ENCODE results near the gene LAG3.

Gene LAG3

GRCh38 chr12:6753772-6754356 is 18.5 kb upstream of the LAG3 start:
- DNase-seq: no peak

- DNase-seq: no peak
These were observed 17.9 kb upstream of the LAG3 start for GRCh38 chr12:6754411-6754810.

GRCh38 chr12:6757028-6757690 is 15.2 kb upstream of the LAG3 start:
- no peak for DNase-seq

GRCh38 chr12:6758506-6759095 is 13.7 kb upstream of the LAG3 start:
- DNase-seq: no peak

- DNase-seq: no peak
These were observed 12.6 kb upstream of the LAG3 start for GRCh38 chr12:6759741-6760140.

- DNase-seq: no peak
These were observed 8.9 kb upstream of the LAG3 start for GRCh38 chr12:6763380-6763779.

GRCh38 chr12:6764011-6764828 is 8.1 kb upstream of the LAG3 start:
- DNase-seq: no peak

GRCh38 chr12:6765048-6765633 is 7.2 kb upstream of the LAG3 start:
- no peak for DNase-seq

- no peak for DNase-seq
These were observed 6.4 kb upstream of the LAG3 start, which contains the start of gene PTMS for GRCh38 chr12:6765634-6766581. Gene PTMS, plus strand, starts transcription at chr12:6766363. Its CDS starts 343 bp downstream, at chr12:6766706.

GRCh38 chr12:6766651-6767349 is 5.5 kb upstream of the LAG3 start:
- peak; percentile 51 for DNase-seq

GRCh38 chr12:6767353-6768319 is 4.7 kb upstream of the LAG3 start:
- DNase-seq: no peak

GRCh38 chr12:6768437-6768914 is 3.8 kb upstream of the LAG3 start:
- DNase-seq: no peak

GRCh38 chr12:6768990-6769389 is 3.3 kb upstream of the LAG3 start:
- DNase-seq: no peak

GRCh38 chr12:6769666-6770065 is 2.7 kb upstream of the LAG3 start:
- DNase-seq: no peak

- no peak for DNase-seq
These were observed 2.2 kb upstream of the LAG3 start for GRCh38 chr12:6770094-6770493.

- DNase-seq: no peak
These were observed 1.7 kb upstream of the LAG3 start for GRCh38 chr12:6770600-6770999.

GRCh38 chr12:6771091-6771495 is 1.2 kb upstream of the LAG3 start:
- DNase-seq: no peak

GRCh38 chr12:6771509-6772330 is 600 bp upstream of the LAG3 start:
- DNase-seq: no peak
